ENCODE measurements around the gene PRCD.

The PRCD gene

GRCh38 chr17:76593959-76594358 is 54.1 kb downstream of the PRCD start:
- Histone ChIP-seq H3K4me2 (ENCODE audit: insufficient read depth, low read length) (no peak overlapping the region), H3K36me3 (ENCODE audit: insufficient read depth, low read length) (no peaks in the 10 kb centered on the region), H3K27ac (ENCODE audit: low read length) (no peak overlapping the region), H4K20me1 (ENCODE audit: insufficient read depth, low read length) (no peaks in the 10 kb centered on the region), H3K9me3 (ENCODE audit: insufficient read depth, low read length, severe bottlenecking) (no peaks in the 10 kb centered on the region), H3K4me3 (ENCODE audit: low read depth in 1 of 2, low read length in 2 of 2) (no peak overlapping the region), H3K4me1 (ENCODE audit: insufficient read depth, low read length) (no peaks in the 10 kb centered on the region), H2AFZ (ENCODE audit: low read depth, low read length) (no peak overlapping the region), H3K79me2 (ENCODE audit: insufficient read depth, low read length) (no peaks in the 10 kb centered on the region), H3K9ac (ENCODE audit: low read depth, low read length) (no peak overlapping the region), H3K27me3 (ENCODE audit: insufficient read depth, low read length, poor library complexity) (peaks cover 3% of the 10 kb centered on the region)
- DNase-seq (no peak), ATAC-seq (ENCODE audit: insufficient read depth, low read depth) (no peak)
- TF ChIP-seq CTCF (IDR thresholded peaks at IDR 0.05; ENCODE audit: borderline replicate concordance, extremely low read depth, low read length, poor library complexity, severe bottlenecking) (no peak), EZH2 (IDR thresholded peaks at IDR 0.05; ENCODE audit: borderline replicate concordance, low read depth, low read length, severe bottlenecking) (no peak)

DNA sequence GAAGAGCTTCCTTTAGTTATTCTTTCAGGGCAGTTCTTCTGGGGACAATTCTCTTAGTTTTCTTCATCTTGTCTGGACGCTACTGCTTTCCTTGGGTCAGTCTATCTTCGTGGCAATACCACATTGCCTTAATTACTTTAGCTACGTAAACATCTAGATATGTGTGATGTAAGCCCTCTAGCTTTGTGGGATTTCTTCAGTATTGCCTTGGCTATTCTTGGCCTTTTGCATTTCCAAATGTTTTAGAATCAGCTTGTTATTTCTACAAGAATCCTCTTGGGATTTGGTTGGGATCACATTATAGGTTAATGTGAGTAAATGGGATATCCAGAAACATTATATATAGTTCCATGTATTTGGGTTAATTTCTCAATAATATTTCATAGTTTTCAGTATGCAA is 54.8 kb downstream of the PRCD start:
- Histone ChIP-seq H3K4me1 (ENCODE audit: insufficient read depth, low read length) (no peaks in the 10 kb centered on the region), H3K4me2 (ENCODE audit: insufficient read depth, low read length) (no peak overlapping the region), H3K27me3 (ENCODE audit: insufficient read depth, low read length, poor library complexity) (peaks cover 3% of the 10 kb centered on the region), H2AFZ (ENCODE audit: low read depth, low read length) (no peak overlapping the region), H3K9me3 (ENCODE audit: insufficient read depth, low read length, severe bottlenecking) (no peaks in the 10 kb centered on the region), H3K9ac (ENCODE audit: low read depth, low read length) (no peak overlapping the region), H4K20me1 (ENCODE audit: insufficient read depth, low read length) (no peaks in the 10 kb centered on the region), H3K4me3 (ENCODE audit: low read depth in 1 of 2, low read length in 2 of 2) (no peak overlapping the region), H3K36me3 (ENCODE audit: insufficient read depth, low read length) (no peaks in the 10 kb centered on the region), H3K27ac (ENCODE audit: low read length) (no peak overlapping the region), H3K79me2 (ENCODE audit: insufficient read depth, low read length) (no peaks in the 10 kb centered on the region)
- no peak for DNase-seq
- ATAC-seq (ENCODE audit: insufficient read depth, low read depth) = no peak
- TF ChIP-seq CTCF (IDR thresholded peaks at IDR 0.05; ENCODE audit: borderline replicate concordance, extremely low read depth, low read length, poor library complexity, severe bottlenecking) (no peak), EZH2 (IDR thresholded peaks at IDR 0.05; ENCODE audit: borderline replicate concordance, low read depth, low read length, severe bottlenecking) (no peak)

Data from DND-41 (cell line).